Measurements from ENCODE around the gene PDK4. TPM values are rescaled to one million over a fixed set of nuclear protein-coding genes. Genes with fewer than 3 reads are reported as not detected.
"Not testable (repeated sequence)": the region's sequence is repeated elsewhere in the genome, so short reads cannot be mapped to it uniquely, and the experiment has no call there.

Gene PDK4
- total RNA-seq, 1 donor from 2014 or later, result 1.5 TPM

DNA sequence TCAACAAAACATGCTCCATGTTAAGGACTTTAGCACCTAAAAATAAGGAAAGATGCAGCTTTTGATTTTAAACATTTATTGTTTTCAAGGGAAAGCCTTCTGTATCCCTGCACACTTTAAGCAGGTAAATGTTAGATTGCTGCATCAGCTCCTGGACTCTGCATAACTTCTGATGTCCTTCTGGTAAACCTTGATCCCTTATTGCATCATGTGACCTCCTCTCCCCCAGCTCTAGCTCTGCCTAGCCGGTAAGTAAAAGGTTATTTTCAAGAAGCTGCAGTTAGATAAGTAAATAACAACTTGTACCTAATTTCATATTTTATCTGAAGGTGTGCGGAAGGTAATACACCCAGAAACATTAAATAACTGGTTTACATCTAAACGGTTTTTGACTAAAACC is 37.5 kb downstream of the PDK4 start:
- ATAC-seq, result no peak

DNA sequence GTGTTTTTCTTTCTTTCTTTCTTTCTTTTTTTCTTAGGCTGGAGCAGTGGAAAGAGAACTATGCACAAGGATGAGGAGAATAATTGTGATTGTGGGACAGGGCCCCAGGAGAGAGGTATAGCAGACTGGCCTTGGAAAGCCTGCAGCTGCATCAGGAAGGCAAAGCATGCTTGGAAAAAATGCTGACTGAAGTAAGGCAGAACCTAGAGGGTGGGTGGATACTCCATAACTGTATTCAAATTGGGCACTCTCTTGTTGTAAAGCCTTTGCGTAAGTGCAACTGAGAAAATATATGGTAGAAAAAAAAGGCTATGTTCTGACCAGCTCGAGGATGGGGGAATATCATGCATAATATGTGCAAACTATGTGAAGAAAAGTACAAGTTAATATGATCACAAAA is 39.5 kb downstream of the PDK4 start:
- no peak for ATAC-seq

DNA sequence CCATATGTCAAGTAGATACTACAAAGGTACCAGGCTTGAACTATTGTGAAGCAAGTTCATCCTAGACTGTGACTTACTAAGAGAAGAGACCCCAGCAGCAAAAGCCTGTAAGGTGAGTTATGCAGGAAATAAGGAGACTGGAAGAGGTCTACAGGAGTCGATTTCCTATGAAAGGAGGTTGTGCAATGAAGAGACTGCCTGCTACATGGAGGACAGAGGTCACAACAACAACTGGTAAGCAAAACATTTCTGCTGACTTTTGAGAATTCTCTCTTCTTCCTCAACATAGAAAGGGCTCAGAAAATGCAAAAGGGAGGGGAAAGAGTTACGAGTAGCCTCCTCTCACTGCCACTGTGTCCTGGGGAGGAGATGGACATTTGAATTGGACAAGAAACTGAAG is 42.4 kb downstream of the PDK4 start:
- no peak for ATAC-seq

DNA sequence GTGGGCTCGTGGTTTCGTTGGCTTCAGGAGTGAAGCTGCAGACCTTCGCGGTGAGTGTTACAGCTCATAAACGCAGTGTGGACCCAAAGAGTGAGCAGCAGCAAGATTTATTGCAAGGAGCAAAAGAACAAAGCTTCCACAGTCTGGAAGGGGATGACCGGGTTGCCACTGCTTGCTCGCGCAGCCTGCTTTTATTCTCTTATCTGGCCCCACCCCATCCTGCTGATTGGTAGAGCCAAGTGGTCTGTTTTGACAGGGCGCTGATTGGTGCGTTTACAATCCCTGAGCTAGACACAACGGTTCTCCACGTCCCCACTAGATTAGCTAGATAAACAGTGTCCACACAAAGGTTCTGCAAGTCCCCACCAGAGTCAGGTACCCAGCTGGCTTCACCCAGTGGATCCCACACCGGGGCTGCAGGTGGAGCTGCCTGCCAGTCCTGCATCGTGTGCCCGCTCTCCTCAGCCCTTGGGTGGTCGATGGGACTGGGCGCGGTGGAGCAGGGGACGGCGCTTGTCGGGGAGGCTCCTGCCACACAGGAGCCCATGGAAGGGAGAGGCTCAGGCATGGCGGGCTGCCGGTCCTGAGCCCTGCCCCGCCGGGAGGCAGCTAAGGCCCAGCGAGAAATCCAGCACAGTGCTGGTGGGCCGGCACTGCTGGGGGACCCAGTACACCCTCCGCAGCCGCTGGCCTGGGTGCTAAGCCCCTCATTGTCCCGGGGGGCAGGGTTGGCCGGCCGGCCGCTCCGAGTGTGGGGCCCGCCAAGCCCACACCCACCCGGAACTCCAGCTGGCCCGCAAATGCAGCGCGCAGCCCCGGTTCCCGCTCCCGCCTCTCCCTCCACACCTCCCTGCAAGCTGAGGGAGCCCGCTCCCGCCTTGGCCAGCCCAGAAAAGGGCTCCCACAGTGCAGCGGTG is 44.0 kb downstream of the PDK4 start:
- not testable (repeated sequence) for ATAC-seq

DNA sequence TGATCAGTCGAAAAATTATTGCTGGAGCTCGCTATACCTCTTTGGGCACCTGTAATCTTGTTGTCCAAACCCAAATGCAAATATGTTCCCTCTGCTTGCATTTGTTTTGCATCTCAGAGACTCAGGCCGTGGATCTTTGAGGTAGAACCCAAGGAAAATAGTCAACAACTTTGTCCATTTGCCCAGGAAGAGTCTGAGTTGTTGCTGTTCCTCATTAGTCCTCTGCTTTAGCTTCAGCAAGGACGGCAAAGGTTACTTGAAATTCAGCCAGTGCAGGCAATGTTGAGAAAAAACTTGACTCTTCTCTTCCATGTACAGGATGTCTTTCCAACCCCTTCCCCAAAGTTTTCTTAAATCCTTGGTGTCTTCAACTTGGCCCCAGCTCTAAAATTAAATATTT is 45.8 kb downstream of the PDK4 start:
- no peak for ATAC-seq

DNA sequence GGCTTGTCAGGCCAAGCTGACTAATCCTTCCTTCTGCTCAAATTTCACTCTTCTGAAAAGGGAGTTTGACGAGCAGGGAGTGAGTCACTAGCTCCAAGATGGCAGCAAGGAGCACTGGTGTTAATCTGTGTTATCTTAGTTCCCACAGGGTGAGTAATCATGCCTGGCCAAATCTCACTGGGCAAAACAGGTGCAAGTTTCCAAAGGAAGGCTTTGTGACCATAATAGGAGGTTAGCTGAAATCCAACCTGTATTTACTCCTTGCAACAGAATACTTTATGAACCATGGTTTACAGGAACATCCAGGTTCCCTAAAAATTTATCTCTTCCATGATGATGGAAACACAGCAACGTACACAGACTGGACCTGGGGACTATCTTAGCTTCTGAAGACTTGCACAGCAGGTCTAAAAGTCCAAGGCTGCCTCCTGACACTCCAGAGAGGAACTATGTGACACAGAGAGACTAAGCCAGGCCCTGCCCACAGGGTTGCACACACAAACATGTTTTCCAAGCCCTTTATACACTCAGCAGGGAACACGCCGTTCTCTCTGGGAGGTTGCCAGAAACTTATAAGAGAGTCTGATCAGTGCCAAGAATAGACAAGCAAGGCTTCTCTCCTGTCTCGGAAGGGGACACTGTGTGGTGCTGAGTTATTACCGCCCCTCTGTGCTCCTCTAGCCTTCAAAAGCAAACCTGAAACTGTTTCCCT is 46.3 kb downstream of the PDK4 start:
- ATAC-seq, result peak; percentile 97

DNA sequence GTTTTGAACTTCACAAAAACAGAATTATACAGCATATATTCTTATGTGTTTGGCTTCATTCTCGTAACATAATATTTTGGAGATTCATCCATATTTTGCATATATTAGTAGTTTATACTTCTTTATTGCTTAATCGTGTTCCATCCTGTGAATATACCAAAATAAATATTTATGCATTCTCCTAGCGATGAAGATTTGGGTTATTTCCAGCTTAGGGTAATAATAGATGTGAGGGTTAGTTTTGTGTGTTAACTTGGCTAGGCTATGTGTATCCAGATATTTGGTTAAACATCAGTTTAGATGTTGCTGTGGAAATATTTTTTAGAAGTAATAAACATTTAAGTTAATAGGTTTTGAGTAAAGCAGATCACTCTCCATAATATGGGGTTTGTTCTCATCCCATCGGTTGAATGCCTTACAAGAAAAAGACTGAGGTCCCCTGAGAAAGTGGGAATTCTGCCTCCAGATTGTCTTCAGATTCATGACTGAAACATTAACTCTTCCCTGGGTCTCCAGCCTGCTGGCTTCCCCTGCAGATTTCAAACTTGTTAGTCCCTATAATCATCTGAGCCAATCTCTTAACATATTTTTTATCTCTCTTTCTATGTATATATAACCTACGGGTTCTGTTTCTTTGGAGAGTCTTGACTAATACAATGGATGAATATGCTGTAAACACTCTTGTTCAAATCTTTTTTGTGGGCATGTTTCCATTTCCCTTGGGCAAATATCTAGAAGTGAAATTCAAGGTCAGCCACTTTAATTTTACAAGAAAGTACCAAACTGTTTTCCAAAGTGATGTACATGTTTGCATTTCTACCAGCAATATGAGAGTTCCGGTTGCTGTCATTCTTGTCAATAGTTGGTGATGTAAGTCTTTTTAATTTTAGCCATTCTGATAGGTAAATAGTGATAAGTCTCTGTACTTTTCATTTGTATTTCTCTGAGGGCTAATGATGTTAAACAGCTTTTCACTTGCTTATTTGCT is 48.7 kb downstream of the PDK4 start:
- no peak for ATAC-seq

DNA sequence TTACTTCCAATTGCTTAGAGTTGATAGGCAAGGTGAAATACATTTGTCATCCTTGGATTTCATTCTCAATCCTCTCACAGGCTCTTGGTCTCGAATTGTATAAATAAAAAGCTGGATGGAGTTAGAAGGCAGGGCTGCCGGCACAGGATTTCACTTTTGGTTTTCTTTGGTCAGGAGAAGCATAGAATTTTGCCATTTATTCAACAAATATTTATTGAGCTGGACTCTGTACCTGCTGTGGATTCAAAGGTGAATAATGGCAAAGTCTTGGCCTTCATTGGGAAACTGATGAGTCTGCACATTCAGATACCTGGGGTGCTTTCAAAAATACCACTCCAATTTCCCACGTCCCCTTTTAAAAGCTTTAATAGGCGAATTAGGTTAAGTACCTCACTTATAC is 49.7 kb downstream of the PDK4 start:
- no peak for ATAC-seq

DNA sequence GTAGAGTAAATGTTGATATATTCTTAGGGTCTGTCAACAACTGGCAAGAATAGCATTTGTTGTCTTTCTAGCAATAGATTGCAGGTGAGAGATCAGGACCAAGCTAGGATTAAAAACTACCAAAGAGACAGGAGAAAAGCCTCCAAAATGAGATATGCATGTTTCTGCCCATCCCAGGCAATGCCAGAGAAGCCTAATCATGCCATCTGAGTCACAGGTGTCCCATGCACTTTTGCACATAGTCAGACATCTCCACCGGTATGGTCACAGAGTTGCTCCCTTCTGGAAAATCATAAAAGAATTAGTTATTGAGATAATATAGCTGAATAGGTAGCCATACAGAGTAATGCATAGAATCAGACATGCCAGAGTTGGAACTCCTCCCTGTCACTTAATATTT is 50.6 kb downstream of the PDK4 start:
- ATAC-seq, result no peak

DNA sequence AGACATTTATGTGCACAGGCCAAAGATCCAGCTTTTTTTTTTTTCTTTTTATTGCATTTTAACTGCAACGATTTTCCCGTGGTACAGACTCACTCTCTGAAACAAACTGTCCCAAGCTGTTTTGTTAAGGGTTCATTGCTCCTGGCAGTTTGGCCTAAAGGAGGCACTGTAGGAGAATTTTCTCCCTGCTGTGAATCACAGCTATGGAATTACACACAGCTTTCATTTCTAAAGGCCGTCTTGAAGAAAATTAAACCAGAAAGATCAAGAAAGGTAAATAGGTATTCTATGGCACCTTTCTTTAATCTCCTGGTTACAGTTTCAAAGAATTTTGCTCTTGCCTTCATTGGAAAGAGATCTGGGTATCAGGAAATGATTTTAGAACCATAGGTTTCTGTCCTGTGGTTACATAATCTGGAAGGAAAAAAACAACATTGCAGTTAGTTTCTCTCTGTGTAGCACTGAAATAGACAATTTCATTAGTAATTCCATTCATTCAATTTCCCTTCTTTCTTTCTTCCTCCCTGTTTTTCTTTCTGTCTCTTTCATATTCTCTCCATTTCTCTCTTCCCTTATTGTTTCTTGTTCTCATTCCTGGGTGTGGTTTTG is 51.2 kb downstream of the PDK4 start:
- ATAC-seq, result peak; percentile 75

DNA sequence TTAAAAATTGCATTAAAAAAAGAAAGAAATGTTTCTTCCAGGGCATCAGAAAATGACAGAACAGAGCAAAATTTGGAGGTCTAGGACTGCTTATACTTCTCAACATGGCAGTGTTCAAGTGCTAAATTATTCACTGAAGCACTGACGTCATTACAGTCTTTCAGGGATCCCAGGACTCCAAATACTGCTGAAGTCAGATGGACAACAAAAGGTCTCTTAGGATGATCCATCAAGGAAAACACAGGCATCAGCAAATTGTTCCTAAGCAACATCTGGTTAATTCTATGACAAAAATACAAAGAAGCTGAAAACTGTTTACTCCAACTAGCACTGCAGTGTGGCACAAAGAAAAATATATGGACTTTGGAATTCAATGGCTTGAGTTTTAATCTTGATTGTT is 52.1 kb downstream of the PDK4 start:
- no peak for ATAC-seq

DNA sequence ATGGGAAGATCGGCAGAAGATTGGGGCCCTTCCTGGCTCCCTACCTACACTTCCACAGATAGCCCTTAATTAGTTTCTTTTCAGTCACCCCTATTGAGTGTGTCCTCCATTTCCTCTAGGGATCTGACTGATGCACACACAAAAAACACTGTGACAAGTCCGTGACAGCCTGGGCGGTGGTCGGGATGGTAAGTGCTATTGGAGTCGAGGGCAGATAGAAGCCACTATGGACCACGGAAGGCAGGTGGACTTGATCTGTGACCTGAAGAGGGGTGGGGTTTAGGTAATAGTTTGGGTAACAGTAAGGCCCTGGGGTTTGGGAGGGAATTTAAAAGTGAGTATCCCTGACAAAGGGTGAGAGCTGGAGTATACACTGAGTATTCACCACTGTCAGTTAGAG is 53.0 kb downstream of the PDK4 start:
- no peak for ATAC-seq

DNA sequence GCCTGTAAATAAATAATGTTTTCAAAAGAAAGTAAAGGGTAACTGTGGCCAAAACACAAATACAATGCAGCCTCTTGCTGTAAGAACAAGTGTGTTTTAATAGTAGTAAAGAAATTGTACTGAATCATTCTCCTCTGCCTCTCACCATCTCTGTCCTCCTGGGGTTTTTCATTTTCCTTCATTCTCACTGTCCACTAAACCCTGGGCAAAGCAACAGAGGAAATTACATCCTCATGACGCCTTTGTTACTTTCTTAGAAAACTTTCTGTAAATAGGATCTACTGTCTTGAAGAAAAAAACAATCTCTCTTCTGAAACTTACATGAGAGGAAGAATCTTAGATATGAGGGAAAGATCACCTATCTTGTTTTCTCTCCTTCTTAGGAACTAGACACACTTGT is 56.0 kb downstream of the PDK4 start:
- no peak for ATAC-seq

DNA sequence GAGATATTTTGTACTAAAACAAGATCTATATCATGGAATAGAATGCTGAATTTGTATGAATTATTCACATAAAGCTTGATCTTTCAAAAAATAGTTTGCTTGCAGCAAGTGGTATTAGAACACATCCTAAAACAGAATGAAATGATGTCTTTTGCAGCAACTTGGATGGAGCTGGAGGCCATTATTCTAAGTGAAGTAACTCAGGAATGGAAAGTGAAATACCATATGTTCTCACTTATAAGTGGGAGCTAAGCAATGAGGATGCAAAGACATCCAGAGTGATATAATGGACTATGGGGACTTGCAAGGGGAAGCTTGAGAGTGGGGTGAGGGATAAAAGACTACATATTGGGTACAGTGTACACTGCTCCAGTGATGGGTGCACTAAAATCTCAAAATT is 56.9 kb downstream of the PDK4 start:
- ATAC-seq, result no peak

DNA sequence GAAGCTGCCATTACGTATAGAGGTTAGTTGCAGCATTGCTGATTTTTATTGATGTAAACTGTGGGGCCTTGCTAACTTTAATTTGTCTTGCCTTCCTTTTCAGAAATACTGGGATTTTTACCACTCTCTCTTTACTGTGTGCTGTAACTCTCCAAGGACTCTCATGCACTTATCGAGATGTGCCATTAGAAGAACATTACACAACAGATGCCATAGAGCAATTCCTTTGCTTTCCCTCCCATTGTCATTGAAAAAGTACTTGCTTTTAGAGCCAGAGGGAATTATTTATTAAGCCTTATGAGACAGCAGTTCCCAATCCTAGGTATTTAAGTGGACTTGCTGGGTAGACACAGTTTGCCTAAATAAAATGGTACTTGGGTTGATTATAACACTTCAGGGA is 58.8 kb downstream of the PDK4 start:
- ATAC-seq, result no peak

DNA sequence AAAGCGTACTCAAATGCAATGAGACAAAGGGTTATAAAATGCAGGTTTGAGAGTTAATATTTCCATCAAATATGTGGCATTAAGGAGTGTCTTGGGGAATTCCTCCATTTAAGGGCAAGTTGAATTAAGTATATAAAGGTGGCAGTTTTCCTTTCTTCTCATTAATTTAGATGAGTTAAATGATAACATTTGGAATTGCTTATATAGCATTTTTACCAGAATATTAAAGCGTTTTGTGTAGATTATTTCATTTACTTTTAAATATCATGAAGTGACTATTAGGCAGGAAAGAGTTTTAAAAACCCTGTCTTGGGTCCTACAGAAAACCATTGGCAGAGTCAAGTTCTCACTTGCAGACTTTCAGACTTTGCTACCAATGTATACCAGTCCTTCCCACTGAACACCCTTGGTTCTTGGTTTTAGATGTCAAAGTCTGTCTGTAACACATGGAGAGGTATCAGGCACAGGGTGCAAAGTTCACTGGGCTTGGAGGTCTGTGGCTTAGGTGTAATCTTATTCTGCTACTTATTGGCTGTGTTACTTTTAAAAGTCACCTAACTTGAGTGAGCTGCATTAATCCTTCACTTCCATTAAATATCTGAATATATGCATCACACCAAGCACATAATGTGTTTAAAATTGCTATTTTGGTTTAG is 59.5 kb downstream of the PDK4 start:
- ATAC-seq, result no peak

DNA sequence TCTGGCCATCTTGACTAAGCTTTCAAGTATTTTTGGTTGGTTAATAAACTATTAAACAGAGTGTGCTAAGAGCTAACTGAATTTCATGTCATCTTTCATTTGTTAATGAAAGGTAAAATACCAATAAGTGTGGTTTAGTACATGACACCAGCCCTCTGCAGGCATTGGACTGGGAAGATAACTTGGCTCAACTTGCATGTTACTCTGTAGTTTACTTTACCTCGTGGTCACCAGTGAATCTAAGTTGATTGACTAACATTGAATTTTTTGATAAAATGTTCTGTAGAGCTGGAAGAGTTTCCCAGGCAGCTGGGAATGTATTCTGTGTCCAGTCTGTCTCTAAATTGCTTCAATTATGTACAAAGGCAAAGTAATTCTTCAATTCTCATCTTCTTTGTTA is 60.7 kb downstream of the PDK4 start:
- no peak for ATAC-seq

DNA sequence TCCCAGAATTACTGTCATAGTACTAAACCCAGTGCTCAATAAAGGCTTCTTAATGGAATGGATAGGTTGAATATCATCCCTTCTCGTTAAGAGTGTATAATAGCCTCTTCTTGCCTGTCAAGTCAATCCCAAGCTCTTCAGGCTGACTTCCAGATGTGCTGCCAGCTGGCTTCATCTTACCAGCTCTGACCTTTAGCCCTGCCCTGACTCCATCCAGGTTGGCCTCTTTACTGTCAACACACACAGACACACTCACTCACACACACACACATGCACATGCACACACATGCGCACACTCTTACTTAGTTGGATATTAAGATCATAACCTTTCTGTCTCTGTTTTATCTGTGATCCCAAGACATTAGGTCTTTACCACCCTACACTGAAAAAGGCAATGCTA is 61.5 kb downstream of the PDK4 start:
- no peak for ATAC-seq

Measured in esophagus mucosa (tissue), 1 donor.